CD1c-positive myeloid dendritic cell (primary cell): Measurements from ENCODE around the gene C1QA.

ENCODE experiments used
- DNase-seq: peaks from one replicate; pipeline ENCODE4 v3.0.0-alpha.2; 2016; ENCODE audit errors: extremely low spot score

Gene C1QA

GRCh38 chr1:22612671-22613571, 23.5 kb upstream of the C1QA start:
- DNase-seq = no peak

GRCh38 chr1:22613572-22613918, 22.9 kb upstream of the C1QA start:
- DNase-seq = no peak

GRCh38 chr1:22613951-22614350, 22.5 kb upstream of the C1QA start:
- no peak for DNase-seq

GRCh38 chr1:22615886-22616285, 20.5 kb upstream of the C1QA start:
- DNase-seq = peak; percentile 5

- no peak for DNase-seq
Observed at GRCh38 chr1:22616571-22616970, 19.9 kb upstream of the C1QA start.

- no peak for DNase-seq
Observed at GRCh38 chr1:22618056-22618455, 18.4 kb upstream of the C1QA start.

- DNase-seq = no peak
Observed at GRCh38 chr1:22619252-22619651, 17.2 kb upstream of the C1QA start.

GRCh38 chr1:22619798-22620197, 16.6 kb upstream of the C1QA start:
- no peak for DNase-seq

GRCh38 chr1:22621761-22622160, 14.7 kb upstream of the C1QA start:
- DNase-seq = no peak

- DNase-seq = no peak
Observed at GRCh38 chr1:22625262-22625925, 11.0 kb upstream of the C1QA start.

GRCh38 chr1:22626237-22627157, 9.9 kb upstream of the C1QA start:
- DNase-seq = no peak

GRCh38 chr1:22627331-22627730, 9.1 kb upstream of the C1QA start:
- no peak for DNase-seq

- no peak for DNase-seq
Observed at GRCh38 chr1:22628698-22629444, 7.6 kb upstream of the C1QA start.

GRCh38 chr1:22629886-22630285, 6.5 kb upstream of the C1QA start:
- no peak for DNase-seq

- DNase-seq = no peak
Observed at GRCh38 chr1:22633697-22634463, 2.5 kb upstream of the C1QA start.

GRCh38 chr1:22635436-22635835, 992 bp upstream of the C1QA start:
- DNase-seq = no peak

- no peak for DNase-seq
Observed at GRCh38 chr1:22636927-22637326, 499 bp downstream of the C1QA start.

GRCh38 chr1:22637907-22638445, 1.5 kb downstream of the C1QA start:
- no peak for DNase-seq

- DNase-seq = no peak
Observed at GRCh38 chr1:22638476-22639234, 2.2 kb downstream of the C1QA start.

- DNase-seq = peak; percentile 17
Observed at GRCh38 chr1:22639286-22639685, 2.9 kb downstream of the C1QA start.
